Gastrocnemius medialis (tissue), 4 donors: ENCODE measurements around the gene THPO.

Experiments
- POLR2A ChIP-seq, 2 donors: fragments of 450-650 bp; IDR thresholded peaks; one replicate each; pipeline ENCODE4 v1.6.1; 2017; ENCODE audit warnings: antibody characterized with exemption in 2 of 2, mild to moderate bottlenecking in 2 of 2, moderate library complexity in 2 of 2
- TF ChIP-seq, protein P1 (sequence below), 5 experiments: fragments of 450-650 bp in 3 of 5; fragments of 200-600 bp in 2 of 5; sonication (generic) in 2 of 5; IDR thresholded peaks in 4 of 5; conservative IDR thresholded peaks in 1 of 5; 1 replicate in 4 of 5; 2 replicates in 1 of 5; pipeline ENCODE4 v1.5.1; 2016 to 2019; ENCODE audit warnings: antibody characterized with exemption in 5 of 5, mild to moderate bottlenecking in 3 of 5, moderate library complexity in 3 of 5

DNA sequence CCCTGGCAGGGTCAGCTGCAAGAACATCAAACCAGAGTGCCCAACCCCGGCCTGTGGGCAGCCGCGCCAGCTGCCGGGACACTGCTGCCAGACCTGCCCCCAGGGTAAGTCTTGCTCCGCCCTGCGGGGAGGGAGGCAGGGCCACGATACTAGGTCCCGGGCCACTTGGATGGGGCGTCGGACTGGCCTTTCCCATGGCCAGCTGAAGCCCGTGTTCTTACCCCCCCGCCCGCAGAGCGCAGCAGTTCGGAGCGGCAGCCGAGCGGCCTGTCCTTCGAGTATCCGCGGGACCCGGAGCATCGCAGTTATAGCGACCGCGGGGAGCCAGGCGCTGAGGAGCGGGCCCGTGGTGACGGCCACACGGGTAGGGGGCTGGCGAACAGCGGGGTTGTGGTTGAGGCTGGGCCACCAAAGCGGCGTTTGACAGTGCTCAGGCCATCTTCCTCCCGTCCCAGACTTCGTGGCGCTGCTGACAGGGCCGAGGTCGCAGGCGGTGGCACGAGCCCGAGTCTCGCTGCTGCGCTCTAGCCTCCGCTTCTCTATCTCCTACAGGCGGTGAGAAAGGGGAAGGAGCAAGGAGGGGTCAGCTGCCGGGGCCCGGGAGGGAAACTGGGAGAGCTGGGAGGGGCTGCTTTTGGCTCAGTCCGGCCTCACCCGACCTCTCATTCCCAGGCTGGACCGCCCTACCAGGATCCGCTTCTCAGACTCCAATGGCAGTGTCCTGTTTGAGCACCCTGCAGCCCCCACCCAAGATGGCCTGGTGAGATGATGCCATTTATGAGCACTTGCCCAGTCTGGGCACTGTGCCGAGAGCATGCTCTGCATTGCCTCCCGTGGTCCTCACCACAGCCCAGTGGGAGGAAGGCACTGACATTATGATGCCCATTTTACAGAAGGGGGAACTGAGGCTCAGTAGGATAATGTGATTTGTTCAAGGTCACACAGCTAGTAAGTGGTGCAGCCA, 3.5 kb upstream of the THPO start:
- TF ChIP-seq, protein P1, sequence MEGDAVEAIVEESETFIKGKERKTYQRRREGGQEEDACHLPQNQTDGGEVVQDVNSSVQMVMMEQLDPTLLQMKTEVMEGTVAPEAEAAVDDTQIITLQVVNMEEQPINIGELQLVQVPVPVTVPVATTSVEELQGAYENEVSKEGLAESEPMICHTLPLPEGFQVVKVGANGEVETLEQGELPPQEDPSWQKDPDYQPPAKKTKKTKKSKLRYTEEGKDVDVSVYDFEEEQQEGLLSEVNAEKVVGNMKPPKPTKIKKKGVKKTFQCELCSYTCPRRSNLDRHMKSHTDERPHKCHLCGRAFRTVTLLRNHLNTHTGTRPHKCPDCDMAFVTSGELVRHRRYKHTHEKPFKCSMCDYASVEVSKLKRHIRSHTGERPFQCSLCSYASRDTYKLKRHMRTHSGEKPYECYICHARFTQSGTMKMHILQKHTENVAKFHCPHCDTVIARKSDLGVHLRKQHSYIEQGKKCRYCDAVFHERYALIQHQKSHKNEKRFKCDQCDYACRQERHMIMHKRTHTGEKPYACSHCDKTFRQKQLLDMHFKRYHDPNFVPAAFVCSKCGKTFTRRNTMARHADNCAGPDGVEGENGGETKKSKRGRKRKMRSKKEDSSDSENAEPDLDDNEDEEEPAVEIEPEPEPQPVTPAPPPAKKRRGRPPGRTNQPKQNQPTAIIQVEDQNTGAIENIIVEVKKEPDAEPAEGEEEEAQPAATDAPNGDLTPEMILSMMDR (IDR thresholded peaks at IDR 0.05 in 4 of 5, conservative IDR thresholded peaks at IDR 0.05 in 1 of 5), result no peak
- TF ChIP-seq POLR2A (IDR thresholded peaks at IDR 0.05), result no peak
